Femur (tissue), 1 donor: Measurements from ENCODE around the gene KCNH2.
A peak's percentile ranks its signal among the peaks of the same experiment; 100 is the strongest.
"Not testable (repeated sequence)": the region's sequence is repeated elsewhere in the genome, so short reads cannot be mapped to it uniquely, and the experiment has no call there.

Source experiments
- DNase-seq: peaks from one replicate; pipeline ENCODE4 v3.0.0-alpha.2; 2017

Gene KCNH2, protein sequence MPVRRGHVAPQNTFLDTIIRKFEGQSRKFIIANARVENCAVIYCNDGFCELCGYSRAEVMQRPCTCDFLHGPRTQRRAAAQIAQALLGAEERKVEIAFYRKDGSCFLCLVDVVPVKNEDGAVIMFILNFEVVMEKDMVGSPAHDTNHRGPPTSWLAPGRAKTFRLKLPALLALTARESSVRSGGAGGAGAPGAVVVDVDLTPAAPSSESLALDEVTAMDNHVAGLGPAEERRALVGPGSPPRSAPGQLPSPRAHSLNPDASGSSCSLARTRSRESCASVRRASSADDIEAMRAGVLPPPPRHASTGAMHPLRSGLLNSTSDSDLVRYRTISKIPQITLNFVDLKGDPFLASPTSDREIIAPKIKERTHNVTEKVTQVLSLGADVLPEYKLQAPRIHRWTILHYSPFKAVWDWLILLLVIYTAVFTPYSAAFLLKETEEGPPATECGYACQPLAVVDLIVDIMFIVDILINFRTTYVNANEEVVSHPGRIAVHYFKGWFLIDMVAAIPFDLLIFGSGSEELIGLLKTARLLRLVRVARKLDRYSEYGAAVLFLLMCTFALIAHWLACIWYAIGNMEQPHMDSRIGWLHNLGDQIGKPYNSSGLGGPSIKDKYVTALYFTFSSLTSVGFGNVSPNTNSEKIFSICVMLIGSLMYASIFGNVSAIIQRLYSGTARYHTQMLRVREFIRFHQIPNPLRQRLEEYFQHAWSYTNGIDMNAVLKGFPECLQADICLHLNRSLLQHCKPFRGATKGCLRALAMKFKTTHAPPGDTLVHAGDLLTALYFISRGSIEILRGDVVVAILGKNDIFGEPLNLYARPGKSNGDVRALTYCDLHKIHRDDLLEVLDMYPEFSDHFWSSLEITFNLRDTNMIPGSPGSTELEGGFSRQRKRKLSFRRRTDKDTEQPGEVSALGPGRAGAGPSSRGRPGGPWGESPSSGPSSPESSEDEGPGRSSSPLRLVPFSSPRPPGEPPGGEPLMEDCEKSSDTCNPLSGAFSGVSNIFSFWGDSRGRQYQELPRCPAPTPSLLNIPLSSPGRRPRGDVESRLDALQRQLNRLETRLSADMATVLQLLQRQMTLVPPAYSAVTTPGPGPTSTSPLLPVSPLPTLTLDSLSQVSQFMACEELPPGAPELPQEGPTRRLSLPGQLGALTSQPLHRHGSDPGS

GRCh38 chr7:150978126-150978789 is at the start of gene KCNH2:
Gene KCNH2, minus strand, starts transcription at chr7:150978321. Its CDS starts 408 bp downstream, at chr7:150977913.
- peak; percentile 79 for DNase-seq

DNA sequence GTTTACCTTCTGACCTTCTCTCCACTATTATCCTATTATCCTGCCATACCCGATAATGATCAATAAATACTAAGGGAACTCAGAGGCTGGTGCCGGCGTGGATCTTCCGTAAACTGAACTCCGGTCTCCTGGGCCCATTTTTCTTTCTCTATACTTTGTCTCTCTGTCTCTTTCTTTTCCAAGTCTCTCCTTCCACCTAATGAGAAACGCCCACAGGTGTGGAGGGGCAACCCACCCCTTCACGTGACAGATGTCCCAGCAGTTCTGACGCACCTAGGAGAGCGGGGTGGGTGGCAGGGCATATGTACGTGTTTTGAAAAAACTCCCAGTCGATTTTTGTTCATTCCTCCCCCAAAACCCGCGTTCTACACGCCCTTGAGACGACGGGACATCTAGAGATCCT is 49.6 kb upstream of the KCNH2 start:
- not testable (repeated sequence) for DNase-seq

GRCh38 chr7:151026771-151027727 is 48.9 kb upstream of the KCNH2 start:
- not testable (repeated sequence) for DNase-seq

DNA sequence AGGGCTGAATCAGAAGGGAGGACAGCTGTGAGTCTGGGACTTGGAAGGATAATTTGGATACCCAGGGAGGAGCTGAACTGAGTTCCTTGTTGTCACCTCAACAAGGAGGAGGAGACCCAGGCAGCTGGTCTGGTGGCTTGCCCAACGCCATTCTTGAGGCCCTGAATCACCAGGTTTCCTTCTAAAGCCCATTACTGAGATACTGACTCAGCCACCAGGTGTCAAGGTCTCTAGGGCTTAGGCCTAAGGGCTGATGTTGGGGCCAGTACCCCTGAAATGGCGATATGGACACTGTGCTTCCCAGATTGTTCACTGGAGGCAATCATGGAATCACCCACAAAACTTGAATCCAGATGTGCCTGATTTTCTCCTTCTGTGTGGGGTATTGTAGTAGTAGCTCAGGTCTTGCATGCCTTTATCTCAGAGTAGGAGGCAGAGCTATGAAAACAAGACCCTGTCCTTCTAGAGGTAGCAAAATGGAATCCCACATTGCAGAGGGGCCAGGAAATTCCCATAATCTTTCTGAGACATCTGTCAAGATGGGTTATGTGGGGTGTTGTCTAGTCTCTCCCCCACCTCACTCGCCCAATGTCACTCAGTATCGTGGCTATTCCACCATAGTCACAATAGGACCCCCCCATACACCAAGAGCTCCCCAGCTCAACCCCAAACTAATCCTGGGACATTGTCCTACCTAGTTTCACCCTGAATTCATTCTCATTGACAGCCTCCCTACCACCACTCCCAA is 48.0 kb upstream of the KCNH2 start:
- DNase-seq, result no peak

DNA sequence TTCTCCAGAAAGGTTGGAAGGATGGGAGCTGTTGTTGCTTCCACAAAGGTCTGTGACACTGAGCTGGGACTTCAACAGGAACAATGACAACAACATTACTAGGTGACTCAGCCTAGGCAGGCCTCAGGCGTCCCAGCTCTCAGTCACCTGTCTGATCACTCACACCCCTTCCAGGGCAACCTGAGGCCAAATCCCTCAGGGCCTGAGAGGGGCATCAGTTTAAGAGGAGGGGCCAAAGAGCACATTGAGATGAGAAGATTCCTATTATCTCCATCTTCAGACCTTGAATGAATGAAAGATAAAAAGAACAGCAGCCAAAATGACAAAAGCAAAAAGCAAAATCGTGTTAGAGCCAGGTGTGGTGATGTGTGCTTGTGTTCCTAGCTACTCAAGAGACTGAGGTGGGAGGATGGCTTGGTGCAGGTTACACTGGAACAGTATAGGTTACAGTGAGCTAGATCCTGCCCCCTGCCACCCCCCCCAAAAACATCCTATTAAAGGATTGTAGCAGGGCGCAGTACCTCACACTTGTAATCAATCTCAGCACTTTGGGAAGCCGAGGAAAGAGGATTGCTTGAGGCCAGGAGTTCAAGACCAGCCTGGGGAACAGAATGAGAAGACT is 46.4 kb upstream of the KCNH2 start, which contains the start of gene ATG9B:
Gene ATG9B (minus strand): TSS at position 60 of the 622 bp plus-strand sequence. CDS start 71 bp downstream, outside the sequence.
- no peak for DNase-seq

- DNase-seq, result no peak
Observed at GRCh38 chr7:151023232-151023631, 45.1 kb upstream of the KCNH2 start.

DNA sequence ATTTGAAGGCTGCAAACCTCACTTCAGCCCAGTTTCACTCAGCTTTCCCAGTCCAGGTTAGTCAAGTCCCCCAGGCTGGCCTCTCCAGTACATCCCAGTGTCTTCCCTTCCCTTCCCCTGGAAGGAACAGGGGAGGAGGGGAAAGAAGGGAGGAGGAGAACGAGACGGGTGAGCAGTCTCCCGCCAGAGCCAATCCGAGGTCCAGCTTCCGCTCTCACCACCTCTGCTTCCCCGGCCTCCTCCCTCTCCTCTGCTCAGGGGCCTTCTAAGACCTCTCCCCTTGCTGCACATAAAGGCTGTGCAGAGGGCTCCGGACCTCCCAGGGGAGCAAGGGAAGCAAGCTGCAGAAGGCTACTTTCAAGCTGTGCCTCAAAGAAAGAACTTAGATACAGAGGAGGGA is 42.1 kb upstream of the KCNH2 start:
- DNase-seq, result no peak

- no peak for DNase-seq
Observed at GRCh38 chr7:151019130-151019447, 41.0 kb upstream of the KCNH2 start.

GRCh38 chr7:151018421-151019129 is 40.5 kb upstream of the KCNH2 start:
- DNase-seq, result peak; percentile 61

DNA sequence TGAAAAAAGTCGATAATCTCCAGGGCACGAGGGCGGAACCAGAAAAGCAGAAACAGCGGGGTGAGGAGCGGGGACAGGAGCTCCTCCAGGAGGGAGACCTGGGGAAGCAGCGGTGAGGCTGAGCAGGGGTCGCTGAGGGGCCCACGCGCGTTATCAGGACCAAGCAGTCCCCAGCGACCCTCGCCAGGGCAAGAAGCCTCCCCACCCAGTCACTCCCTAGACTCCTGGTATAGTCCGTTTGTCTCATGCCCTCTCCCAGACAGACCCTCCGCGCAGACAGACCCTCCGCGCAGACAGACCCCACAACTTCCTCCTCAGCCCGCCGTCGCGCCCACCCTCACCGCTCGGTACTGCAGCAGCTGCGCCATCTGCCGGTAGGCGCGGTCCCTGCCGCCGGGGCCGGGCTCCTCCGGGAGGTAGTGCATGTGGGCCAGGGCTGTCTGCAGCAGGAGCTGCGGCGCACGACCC is 39.9 kb upstream of the KCNH2 start:
- DNase-seq, result peak; percentile 83

- DNase-seq, result no peak
Observed at GRCh38 chr7:151017370-151017952, 39.3 kb upstream of the KCNH2 start.

GRCh38 chr7:151016942-151017341 is 38.8 kb upstream of the KCNH2 start:
- no peak for DNase-seq

DNA sequence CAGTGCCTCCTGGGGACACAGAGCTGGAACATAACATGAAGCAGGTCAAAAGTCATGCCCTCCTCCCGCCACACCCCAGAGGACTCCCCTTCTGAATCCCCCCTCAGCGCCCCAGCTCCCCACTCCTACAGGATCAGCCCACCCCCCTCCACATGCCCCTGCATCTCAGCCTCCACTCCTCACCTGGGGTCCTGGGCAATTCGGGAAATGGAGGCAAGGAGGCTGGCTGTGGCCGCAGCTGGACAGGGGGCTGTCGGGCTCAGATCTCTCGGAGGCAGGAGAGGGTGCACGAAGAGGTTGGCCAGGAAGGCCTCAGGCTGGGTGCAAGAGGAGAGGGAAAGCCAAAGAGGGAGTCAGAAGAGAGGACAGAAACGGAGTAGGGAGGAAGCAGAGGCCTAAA is 38.4 kb upstream of the KCNH2 start:
- DNase-seq, result no peak

DNA sequence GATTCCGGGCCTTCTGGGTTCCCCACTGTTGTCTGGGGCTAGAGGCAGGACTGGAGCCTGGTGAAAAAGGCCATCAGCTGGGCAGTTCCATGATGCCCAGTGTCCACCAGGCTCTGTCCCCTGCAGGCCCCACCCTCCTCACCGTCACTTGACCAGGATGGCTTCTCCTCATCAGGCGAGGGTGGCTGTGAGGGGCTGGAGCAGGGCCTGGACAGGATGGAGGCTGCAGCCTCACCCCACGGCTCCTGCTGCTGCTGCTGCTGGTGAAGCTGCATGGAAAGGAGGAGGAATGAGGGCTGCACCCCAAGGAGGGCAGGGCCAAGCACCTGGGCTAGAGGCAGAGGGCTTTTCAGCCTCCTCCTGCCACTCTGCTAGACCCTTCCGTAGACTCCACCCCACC is 37.8 kb upstream of the KCNH2 start:
- DNase-seq, result no peak

DNA sequence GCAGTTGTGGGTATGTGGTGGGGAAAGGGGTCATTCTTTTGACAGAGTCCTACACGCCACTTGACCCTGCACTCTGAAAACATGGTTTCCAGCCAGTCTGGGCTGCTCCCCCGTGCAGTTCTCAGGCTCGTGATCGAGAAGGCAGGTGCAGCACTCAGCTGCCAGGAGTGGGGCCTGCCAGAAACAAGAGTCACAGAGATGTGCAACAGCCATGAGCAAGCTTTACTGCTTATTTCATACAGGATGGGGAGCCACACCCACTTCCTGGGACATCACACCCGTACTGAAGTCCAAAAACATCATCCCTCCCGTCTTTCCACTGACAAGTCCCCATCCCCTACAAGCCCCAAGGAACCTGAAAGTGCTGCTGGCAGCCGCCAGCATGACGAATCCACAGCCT is 36.8 kb upstream of the KCNH2 start:
- DNase-seq, result no peak

- peak; percentile 89 for DNase-seq
Observed at GRCh38 chr7:151013733-151014497, 35.8 kb upstream of the KCNH2 start.

- no peak for DNase-seq
Observed at GRCh38 chr7:151013356-151013732, 35.2 kb upstream of the KCNH2 start.

- peak; percentile 63 for DNase-seq
Observed at GRCh38 chr7:151012911-151013347, 34.8 kb upstream of the KCNH2 start.
